Measurements from ENCODE around the gene ASTN2.

Gene ASTN2

GRCh38 chr9:117258184-117258866 is 156.5 kb downstream of the ASTN2 start:
- no peak overlapping the region for H3K4me2 ChIP-seq (ENCODE audit: insufficient read depth, low read length)
- H4K20me1 ChIP-seq (ENCODE audit: insufficient read depth, low read length): no peaks in the 10 kb centered on the region
- H3K79me2 ChIP-seq (ENCODE audit: insufficient read depth, low read length): no peaks in the 10 kb centered on the region
- no peak overlapping the region for H3K9ac ChIP-seq (ENCODE audit: low read depth, low read length)
- H3K4me3 ChIP-seq (ENCODE audit: low read depth in 1 of 2, low read length in 2 of 2): no peak overlapping the region
- no peaks in the 10 kb centered on the region for H3K9me3 ChIP-seq (ENCODE audit: insufficient read depth, low read length, severe bottlenecking)
- no peak overlapping the region for H2AFZ ChIP-seq (ENCODE audit: low read depth, low read length)
- H3K36me3 ChIP-seq (ENCODE audit: insufficient read depth, low read length): no peaks in the 10 kb centered on the region
- TF ChIP-seq CTCF (IDR thresholded peaks at IDR 0.05; ENCODE audit: borderline replicate concordance, extremely low read depth, low read length, poor library complexity, severe bottlenecking): no peak
- no peaks in the 10 kb centered on the region for H3K27me3 ChIP-seq (ENCODE audit: insufficient read depth, low read length, poor library complexity)
- no peaks in the 10 kb centered on the region for H3K4me1 ChIP-seq (ENCODE audit: insufficient read depth, low read length)
- no peak overlapping the region for H3K27ac ChIP-seq (ENCODE audit: low read length)
- ATAC-seq (ENCODE audit: insufficient read depth, low read depth): no peak
- DNase-seq: no peak

- Histone ChIP-seq H3K4me1 (ENCODE audit: insufficient read depth, low read length) (no peaks in the 10 kb centered on the region), H2AFZ (ENCODE audit: low read depth, low read length) (no peak overlapping the region), H3K4me2 (ENCODE audit: insufficient read depth, low read length) (no peak overlapping the region), H3K36me3 (ENCODE audit: insufficient read depth, low read length) (no peaks in the 10 kb centered on the region), H3K27me3 (ENCODE audit: insufficient read depth, low read length, poor library complexity) (no peaks in the 10 kb centered on the region), H3K79me2 (ENCODE audit: insufficient read depth, low read length) (no peaks in the 10 kb centered on the region), H3K4me3 (ENCODE audit: low read depth in 1 of 2, low read length in 2 of 2) (no peak overlapping the region), H3K27ac (ENCODE audit: low read length) (no peak overlapping the region), H4K20me1 (ENCODE audit: insufficient read depth, low read length) (no peaks in the 10 kb centered on the region), H3K9ac (ENCODE audit: low read depth, low read length) (no peak overlapping the region), H3K9me3 (ENCODE audit: insufficient read depth, low read length, severe bottlenecking) (no peaks in the 10 kb centered on the region)
- DNase-seq (no peak), ATAC-seq (ENCODE audit: insufficient read depth, low read depth) (no peak)
- TF ChIP-seq EZH2 (IDR thresholded peaks at IDR 0.05; ENCODE audit: borderline replicate concordance, low read depth, low read length, severe bottlenecking) (no peak), CTCF (IDR thresholded peaks at IDR 0.05; ENCODE audit: borderline replicate concordance, extremely low read depth, low read length, poor library complexity, severe bottlenecking) (no peak)
Measured at GRCh38 chr9:117253261-117253660, 161.6 kb downstream of the ASTN2 start.

- H3K27ac ChIP-seq (ENCODE audit: low read length): no peak overlapping the region
- DNase-seq: no peak
- no peaks in the 10 kb centered on the region for H3K36me3 ChIP-seq (ENCODE audit: insufficient read depth, low read length)
- no peak overlapping the region for H3K4me3 ChIP-seq (ENCODE audit: low read depth in 1 of 2, low read length in 2 of 2)
- H4K20me1 ChIP-seq (ENCODE audit: insufficient read depth, low read length): no peaks in the 10 kb centered on the region
- H2AFZ ChIP-seq (ENCODE audit: low read depth, low read length): no peak overlapping the region
- H3K4me2 ChIP-seq (ENCODE audit: insufficient read depth, low read length): no peak overlapping the region
- no peak overlapping the region for H3K9ac ChIP-seq (ENCODE audit: low read depth, low read length)
- no peaks in the 10 kb centered on the region for H3K27me3 ChIP-seq (ENCODE audit: insufficient read depth, low read length, poor library complexity)
- no peaks in the 10 kb centered on the region for H3K79me2 ChIP-seq (ENCODE audit: insufficient read depth, low read length)
- no peaks in the 10 kb centered on the region for H3K4me1 ChIP-seq (ENCODE audit: insufficient read depth, low read length)
- ATAC-seq (ENCODE audit: insufficient read depth, low read depth): no peak
- no peak for TF ChIP-seq CTCF (IDR thresholded peaks at IDR 0.05; ENCODE audit: borderline replicate concordance, extremely low read depth, low read length, poor library complexity, severe bottlenecking)
- TF ChIP-seq EZH2 (IDR thresholded peaks at IDR 0.05; ENCODE audit: borderline replicate concordance, low read depth, low read length, severe bottlenecking): no peak
- H3K9me3 ChIP-seq (ENCODE audit: insufficient read depth, low read length, severe bottlenecking): no peaks in the 10 kb centered on the region
Measured at GRCh38 chr9:117250610-117251215, 164.1 kb downstream of the ASTN2 start.

Data from DND-41 (cell line).